ENCODE measurements around the gene CMBL.

DNA sequence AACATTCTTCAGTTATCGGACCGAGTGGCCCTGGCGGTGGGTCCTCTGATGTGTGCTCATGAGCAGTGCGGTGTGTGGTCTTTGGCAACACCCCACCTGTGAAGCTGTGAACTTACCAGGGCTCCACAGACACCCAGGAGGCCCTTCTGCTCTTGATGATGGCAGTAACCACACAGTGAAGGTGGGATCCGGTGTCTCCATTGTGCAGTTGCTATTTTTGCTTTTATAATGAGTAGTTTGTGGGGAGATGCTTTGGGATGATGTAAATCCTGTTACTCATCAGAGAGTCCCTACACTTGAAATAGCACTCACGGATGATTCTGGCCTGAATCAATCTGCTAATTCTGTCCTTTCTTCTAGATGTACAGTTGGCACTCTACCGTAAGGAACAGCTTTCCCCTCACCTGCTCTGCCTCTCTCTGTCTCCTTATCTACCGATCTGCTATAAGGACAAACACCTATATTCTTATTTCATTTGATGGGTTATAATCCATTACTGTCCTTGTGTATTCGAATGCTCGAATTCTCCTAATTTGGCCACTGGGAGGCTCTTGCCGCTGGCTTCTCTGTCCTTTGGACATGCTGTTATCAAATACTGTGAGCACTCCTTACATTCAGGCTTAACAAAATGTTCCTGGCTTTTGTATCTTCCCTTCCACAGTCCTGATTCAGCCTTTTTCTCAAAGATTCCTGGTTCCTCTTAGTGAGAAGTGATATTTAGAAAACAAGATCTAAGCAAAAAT, 78.2 kb downstream of the CMBL start:
- TF ChIP-seq CTCF (IDR thresholded peaks at IDR 0.05; ENCODE audit: low read depth, low read length, poor library complexity, severe bottlenecking) (no peak), EZH2phosphoT487 (IDR thresholded peaks at IDR 0.05; ENCODE audit: borderline replicate concordance, low read length) (no peak)

Measured in DOHH2 (cell line).